Endodermal cell (in vitro differentiated cells): Measurements from ENCODE around the gene COL4A1. TPM values are rescaled to one million over a fixed set of nuclear protein-coding genes. Genes with fewer than 3 reads are reported as not detected.

Experiments
- DNase-seq: peaks from one replicate; pipeline ENCODE4 v3.0.0-alpha.2; 2017
- H3K27ac ChIP-seq: 2 replicates; pipeline ENCODE4 v1.5.1; 2013; ENCODE audit warnings: mild to moderate bottlenecking, low read depth, low read length, moderate library complexity
- H3K27me3 ChIP-seq: 2 replicates; pipeline ENCODE4 v1.6.1; 2013; ENCODE audit warnings: mild to moderate bottlenecking, low read length, moderate library complexity; ENCODE audit not compliant: insufficient read depth, control insufficient read depth, poor library complexity, severe bottlenecking
- H3K36me3 ChIP-seq: 2 replicates; pipeline ENCODE4 v1.7.0; 2013; ENCODE audit warnings: mild to moderate bottlenecking, low read length, moderate library complexity; ENCODE audit not compliant: control insufficient read depth, insufficient read depth
- H3K4me1 ChIP-seq: one replicate; pipeline ENCODE4 v1.7.0; 2013; ENCODE audit warnings: low read length; ENCODE audit not compliant: control insufficient read depth, insufficient read depth
- H3K4me3 ChIP-seq: 2 replicates; pipeline ENCODE4 v1.5.1; 2013; ENCODE audit warnings: mild to moderate bottlenecking, low read length, moderate library complexity
- H3K9ac ChIP-seq: 2 replicates; pipeline ENCODE4 v1.6.1; 2013; ENCODE audit warnings: mild to moderate bottlenecking, low read length, moderate library complexity; ENCODE audit not compliant: poor library complexity, severe bottlenecking; ENCODE audit errors: extremely low read depth
- H3K9me3 ChIP-seq: 2 replicates; pipeline ENCODE4 v1.6.1; 2013; ENCODE audit warnings: mild to moderate bottlenecking, low read length, moderate library complexity; ENCODE audit not compliant: control insufficient read depth
- H3K27ac Mint-ChIP-seq: 2 replicates; pipeline ENCODE4 v1.8.0; 2020; ENCODE audit warnings: mixed read lengths
- H3K27me3 Mint-ChIP-seq: 2 replicates; pipeline ENCODE4 v1.8.0; 2021; ENCODE audit warnings: mild to moderate bottlenecking, mixed read lengths; ENCODE audit not compliant: insufficient read depth
- H3K36me3 Mint-ChIP-seq: 2 replicates; pipeline ENCODE4 v1.8.0; 2020; ENCODE audit warnings: low read depth, mixed read lengths
- H3K4me1 Mint-ChIP-seq: 2 replicates; pipeline ENCODE4 v1.8.0; 2020; ENCODE audit warnings: mixed read lengths
- H3K4me3 Mint-ChIP-seq: 2 replicates; pipeline ENCODE4 v1.8.0; 2020; ENCODE audit warnings: mild to moderate bottlenecking, moderate library complexity, mixed read lengths
- H3K9me3 Mint-ChIP-seq: 2 replicates; pipeline ENCODE4 v1.8.0; 2020; ENCODE audit warnings: mild to moderate bottlenecking, mixed read lengths
- WGBS, 2 experiments: methylation state at CpG; one replicate each; pipeline versions ENCODE4 v1.1.5 to v1.1.7; 2013; ENCODE audit warnings: missing lambda C conversion rate in 2 of 2, mixed read lengths in 1 of 2; ENCODE audit not compliant: insufficient coverage in 1 of 2, insufficient read length in 1 of 2; 5-methylcytosine and 5-hydroxymethylcytosine counted together
- total RNA-seq, 2 donors: library from RNA; stranded (reverse); fragmentation: NEBNext Ultra II Directional in 1 of 2; extraction: Animal tissue kit (Norgen Biotek cat#: 25700) in 1 of 2; gene quantifications; 2 replicates in 1 of 2; 3 replicates in 1 of 2; pipeline ENCODE4 v1.2.1, GENCODE V29; 2021
- TF ChIP-seq, protein P1 (sequence below): fragments of 200-600 bp; sonication (generic); conservative IDR thresholded peaks from 2 replicates; pipeline ENCODE4 v1.5.0; 2021; ENCODE audit warnings: antibody characterized with exemption, mild to moderate bottlenecking

Gene COL4A1
- total RNA-seq, 2 donors from 2014 or later: 702 to 764 TPM

DNA sequence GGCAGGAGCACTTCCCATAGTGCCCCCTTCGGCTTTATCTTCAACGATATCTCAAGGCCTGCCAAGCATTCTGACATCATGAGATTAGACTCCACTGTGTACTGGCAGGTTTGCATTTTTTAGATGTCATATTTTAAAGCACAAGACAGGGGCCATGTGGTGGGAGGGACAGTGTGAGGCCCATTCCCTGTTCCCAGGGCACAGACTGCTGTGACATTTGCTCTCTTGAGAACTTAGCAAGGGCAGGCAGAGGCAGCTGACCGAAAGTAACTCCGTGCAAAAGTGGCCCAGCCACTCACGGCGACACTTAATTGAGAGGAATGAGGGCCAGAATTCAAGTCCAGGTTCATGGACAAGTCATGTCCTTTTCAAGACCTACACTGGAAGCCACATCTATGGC is 201.8 kb downstream of the COL4A1 start:
- Mint-ChIP-seq H3K9me3 (peaks cover 13% of the 10 kb centered on the region), H3K4me3 (no peak overlapping the region), H3K36me3 (no peaks in the 10 kb centered on the region), H3K4me1 (peaks cover 10% of the 10 kb centered on the region), H3K27me3 (no peaks in the 10 kb centered on the region), H3K27ac (no peak overlapping the region)
- Histone ChIP-seq H3K9ac (no peak overlapping the region), H3K27ac (no peak overlapping the region), H3K36me3 (no peaks in the 10 kb centered on the region), H3K4me1 (peaks cover 8% of the 10 kb centered on the region), H3K27me3 (no peaks in the 10 kb centered on the region), H3K4me3 (no peak overlapping the region), H3K9me3 (peaks cover 6% of the 10 kb centered on the region)
- TF ChIP-seq, protein P1, sequence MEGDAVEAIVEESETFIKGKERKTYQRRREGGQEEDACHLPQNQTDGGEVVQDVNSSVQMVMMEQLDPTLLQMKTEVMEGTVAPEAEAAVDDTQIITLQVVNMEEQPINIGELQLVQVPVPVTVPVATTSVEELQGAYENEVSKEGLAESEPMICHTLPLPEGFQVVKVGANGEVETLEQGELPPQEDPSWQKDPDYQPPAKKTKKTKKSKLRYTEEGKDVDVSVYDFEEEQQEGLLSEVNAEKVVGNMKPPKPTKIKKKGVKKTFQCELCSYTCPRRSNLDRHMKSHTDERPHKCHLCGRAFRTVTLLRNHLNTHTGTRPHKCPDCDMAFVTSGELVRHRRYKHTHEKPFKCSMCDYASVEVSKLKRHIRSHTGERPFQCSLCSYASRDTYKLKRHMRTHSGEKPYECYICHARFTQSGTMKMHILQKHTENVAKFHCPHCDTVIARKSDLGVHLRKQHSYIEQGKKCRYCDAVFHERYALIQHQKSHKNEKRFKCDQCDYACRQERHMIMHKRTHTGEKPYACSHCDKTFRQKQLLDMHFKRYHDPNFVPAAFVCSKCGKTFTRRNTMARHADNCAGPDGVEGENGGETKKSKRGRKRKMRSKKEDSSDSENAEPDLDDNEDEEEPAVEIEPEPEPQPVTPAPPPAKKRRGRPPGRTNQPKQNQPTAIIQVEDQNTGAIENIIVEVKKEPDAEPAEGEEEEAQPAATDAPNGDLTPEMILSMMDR: no peak
- no peak for DNase-seq
- WGBS, 2 experiments: 90 to 92% methylated on average over 6 of the region's 6 CpGs

DNA sequence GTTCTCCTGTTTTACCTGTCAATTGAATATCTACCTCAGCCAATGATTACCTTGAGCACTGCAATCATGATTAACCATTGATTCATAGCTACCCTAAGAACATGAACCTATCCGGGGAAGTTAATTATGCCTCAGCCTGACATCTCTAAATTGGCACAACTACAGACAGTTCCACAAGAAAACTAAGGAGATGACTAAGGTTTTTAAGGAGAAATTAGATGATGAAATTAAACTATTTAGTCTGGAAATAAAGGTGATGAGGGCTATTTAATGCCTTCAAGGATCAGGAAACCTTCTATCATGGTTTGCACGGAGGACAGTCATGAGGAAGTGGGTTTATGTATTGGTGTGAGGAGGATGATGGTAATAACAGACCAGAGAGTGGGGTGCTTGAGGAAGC is 203.4 kb downstream of the COL4A1 start:
- TF ChIP-seq, protein P1: no peak
- WGBS, 2 experiments: 91 to 100% methylated on average over 1 to 2 of the region's 2 CpGs
- Mint-ChIP-seq H3K27me3 (no peaks in the 10 kb centered on the region), H3K4me1 (no peaks in the 10 kb centered on the region), H3K4me3 (no peak overlapping the region), H3K27ac (no peak overlapping the region), H3K36me3 (no peaks in the 10 kb centered on the region), H3K9me3 (peaks cover 25% of the 10 kb centered on the region)
- Histone ChIP-seq H3K27me3 (no peaks in the 10 kb centered on the region), H3K36me3 (no peaks in the 10 kb centered on the region), H3K27ac (no peak overlapping the region), H3K9me3 (peaks cover 14% of the 10 kb centered on the region), H3K4me3 (no peak overlapping the region), H3K4me1 (no peaks in the 10 kb centered on the region), H3K9ac (no peak overlapping the region)
- no peak for DNase-seq

DNA sequence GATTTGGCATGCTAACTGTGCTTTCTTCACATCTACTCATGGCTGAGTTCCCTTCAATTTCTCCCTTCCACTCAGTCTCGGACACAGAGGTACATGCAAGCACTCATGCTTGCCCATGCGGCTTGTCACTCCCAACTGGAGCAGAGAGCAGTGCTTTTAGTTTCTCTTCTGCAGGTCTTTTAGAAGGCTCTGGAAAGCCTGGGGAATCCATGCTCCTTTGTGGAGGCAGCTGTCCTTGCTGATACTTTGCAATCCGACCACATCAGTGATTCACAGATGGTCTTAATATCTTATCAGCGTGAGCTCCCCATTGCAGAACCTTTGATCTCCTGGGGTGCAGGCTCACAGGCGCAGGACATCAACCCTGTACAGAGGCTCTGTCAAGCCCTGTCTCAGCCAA is 203.9 kb downstream of the COL4A1 start:
- H3K9me3 ChIP-seq: peaks cover 14% of the 10 kb centered on the region
- Mint-ChIP-seq H3K4me3 (no peak overlapping the region), H3K36me3 (no peaks in the 10 kb centered on the region), H3K4me1 (no peaks in the 10 kb centered on the region), H3K27me3 (no peaks in the 10 kb centered on the region), H3K27ac (no peak overlapping the region), H3K9me3 (peaks cover 25% of the 10 kb centered on the region)
- no peak overlapping the region for H3K4me3 ChIP-seq
- H3K36me3 ChIP-seq: no peaks in the 10 kb centered on the region
- TF ChIP-seq, protein P1: no peak
- no peaks in the 10 kb centered on the region for H3K27me3 ChIP-seq
- no peak overlapping the region for H3K9ac ChIP-seq
- DNase-seq: no peak
- no peaks in the 10 kb centered on the region for H3K4me1 ChIP-seq
- 90 to 94% methylated on average over 5 of the region's 5 CpGs for WGBS, 2 experiments
- no peak overlapping the region for H3K27ac ChIP-seq
